ENCODE data around the gene LPCAT2. TPM values are rescaled to one million over a fixed set of nuclear protein-coding genes. Genes with fewer than 3 reads are reported as not detected.

LPCAT2 gene
- total RNA-seq, 2 experiments from 2014 or later, result 0.37 to 0.59 TPM

DNA sequence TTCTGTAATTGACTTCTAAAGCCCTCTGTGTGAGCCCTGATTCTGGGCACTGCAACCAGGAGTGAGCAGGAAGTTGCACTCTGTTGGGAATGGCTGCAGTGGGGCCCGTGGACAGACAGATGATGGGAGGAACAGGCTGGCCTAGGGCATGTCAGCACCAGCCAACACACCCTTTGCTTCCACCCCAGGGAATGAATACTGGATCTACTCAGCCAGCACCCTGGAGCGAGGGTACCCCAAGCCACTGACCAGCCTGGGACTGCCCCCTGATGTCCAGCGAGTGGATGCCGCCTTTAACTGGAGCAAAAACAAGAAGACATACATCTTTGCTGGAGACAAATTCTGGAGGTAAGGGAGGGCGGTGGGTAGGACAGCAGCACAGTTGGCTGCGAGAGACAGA is 10.8 kb upstream of the LPCAT2 start:
- H3K36me3 Mint-ChIP-seq (ENCODE audit: low read depth), result no peaks in the 10 kb centered on the region
- H3K27me3 Mint-ChIP-seq, result no peaks in the 10 kb centered on the region
- ATAC-seq, result no peak
- intact Hi-C loops (cut with DNase I, micrococcal nuclease), result no loop called here
- ChIA-PET CTCF (no interaction called here), POLR2A (no interaction called here)
- peaks cover 17% of the 10 kb centered on the region for H3K4me1 Mint-ChIP-seq
- H3K4me3 Mint-ChIP-seq, result no peak overlapping the region
- H3K27ac Mint-ChIP-seq, result no peak overlapping the region
- no peak for DNase-seq
- no peaks in the 10 kb centered on the region for H3K9me3 Mint-ChIP-seq (ENCODE audit: low read depth)

DNA sequence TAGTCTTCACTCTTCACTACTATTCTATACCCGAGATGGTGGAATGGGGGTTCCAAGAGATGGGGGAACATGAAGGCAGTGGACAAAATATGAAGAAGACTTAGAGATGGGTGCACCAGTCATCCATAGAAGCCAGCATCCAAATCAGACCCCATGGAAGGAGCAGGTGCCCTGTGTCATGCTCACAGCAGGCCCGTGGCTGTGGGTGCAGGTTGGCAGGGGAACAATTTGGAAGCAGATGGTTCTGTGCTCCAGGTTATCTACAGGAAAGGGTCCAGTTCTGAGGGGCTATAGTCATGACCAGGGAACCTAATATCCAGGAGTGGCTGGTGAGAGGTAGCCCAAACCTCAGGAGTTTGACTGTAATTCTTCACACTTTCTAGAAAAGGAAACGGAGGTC is 9.6 kb upstream of the LPCAT2 start:
- no peak for ATAC-seq
- CTCF ChIA-PET, result interaction anchor here (0.6 kb wide), 1 partner anchor 28 kb away, joined by 4 read pairs; no protein-coding TSS in a partner anchor

DNA sequence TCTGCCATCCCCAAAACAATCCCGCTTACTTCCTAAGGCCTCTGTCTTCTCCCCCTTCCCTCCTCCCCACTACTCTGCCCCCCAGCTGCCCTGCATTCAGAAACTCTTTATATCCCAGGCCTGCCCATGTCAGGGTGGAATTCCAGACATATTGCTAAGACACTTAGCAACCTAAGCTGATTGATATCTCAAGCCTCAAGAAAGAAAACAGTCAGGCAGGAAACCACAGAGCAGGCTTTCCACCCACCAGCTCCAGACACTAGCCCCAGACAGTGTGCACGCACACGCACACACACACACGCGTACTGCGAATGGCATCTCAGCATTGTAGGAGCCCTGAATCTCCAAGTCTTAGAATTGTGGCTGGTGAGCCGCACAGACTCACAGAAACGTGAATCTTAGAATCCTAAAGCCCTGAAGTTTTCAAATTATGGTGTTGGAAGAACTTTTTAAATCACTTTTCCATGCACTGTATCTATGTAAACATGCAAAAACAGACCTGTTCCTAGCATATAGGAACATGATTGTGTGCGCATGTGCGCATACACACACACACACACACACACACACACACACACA is 8.8 kb upstream of the LPCAT2 start:
- peak; percentile 95 for ATAC-seq
- H3K27ac Mint-ChIP-seq, result no peak overlapping the region
- intact Hi-C loops (cut with DNase I, micrococcal nuclease), result loop anchor here in 1 of 2 experiments (1.0 kb wide), 1 partner anchor 29 kb away; no protein-coding TSS in a partner anchor

More for the DNA sequence above, 9.6 kb upstream of the LPCAT2 start:
- intact Hi-C loops (cut with DNase I, micrococcal nuclease), result no loop called here
- POLR2A ChIA-PET, result no interaction called here
- Mint-ChIP-seq H3K27me3 (no peaks in the 10 kb centered on the region), H3K27ac (no peak overlapping the region), H3K9me3 (ENCODE audit: low read depth) (no peaks in the 10 kb centered on the region), H3K36me3 (ENCODE audit: low read depth) (no peaks in the 10 kb centered on the region), H3K4me1 (peaks cover 17% of the 10 kb centered on the region), H3K4me3 (no peak overlapping the region)
- DNase-seq, result no peak

DNA sequence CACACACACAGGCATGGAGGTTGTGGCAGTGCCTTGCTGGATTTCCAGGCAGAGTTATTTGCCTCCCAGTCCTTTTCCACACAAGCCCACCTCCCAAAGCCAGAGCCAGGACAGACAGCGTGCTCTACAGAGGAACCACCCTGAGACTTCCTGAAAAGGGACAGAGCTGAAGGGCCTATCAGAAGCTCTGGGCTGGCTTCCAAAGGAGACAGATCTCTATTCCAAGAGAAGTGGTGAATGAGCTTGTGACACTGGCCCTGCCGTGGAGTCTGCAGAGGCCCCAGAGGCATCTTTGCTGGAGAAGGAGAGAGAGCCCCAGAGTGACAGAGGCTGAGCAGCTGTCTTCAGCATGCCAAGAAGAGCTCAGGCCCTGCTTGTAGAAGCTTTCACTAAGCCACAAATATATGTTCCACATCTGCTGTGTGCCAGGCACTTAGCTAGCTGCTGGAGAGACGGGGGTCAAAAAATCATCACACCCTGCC is 8.3 kb upstream of the LPCAT2 start:
- no peak for DNase-seq
- H3K36me3 Mint-ChIP-seq (ENCODE audit: low read depth), result no peaks in the 10 kb centered on the region
- H3K4me3 Mint-ChIP-seq, result no peak overlapping the region
- peak; percentile 4 for ATAC-seq
- ChIA-PET POLR2A (no interaction called here), CTCF (interaction anchor here (0.6 to 0.7 kb wide), 2 partner anchors 34 to 38 kb away, joined by 3 read pairs; no protein-coding TSS in a partner anchor)
- H3K27ac Mint-ChIP-seq, result no peak overlapping the region
- peaks cover 17% of the 10 kb centered on the region for H3K4me1 Mint-ChIP-seq
- no peaks in the 10 kb centered on the region for H3K27me3 Mint-ChIP-seq
- intact Hi-C loops (cut with DNase I, micrococcal nuclease), result loop anchor here in 1 of 2 experiments (1.0 kb wide), 1 partner anchor 29 kb away; no protein-coding TSS in a partner anchor
- no peaks in the 10 kb centered on the region for H3K9me3 Mint-ChIP-seq (ENCODE audit: low read depth)

More for the DNA sequence above, 8.8 kb upstream of the LPCAT2 start:
- CTCF ChIA-PET, result no interaction called here
- Mint-ChIP-seq H3K27me3 (no peaks in the 10 kb centered on the region), H3K4me3 (no peak overlapping the region), H3K9me3 (ENCODE audit: low read depth) (no peaks in the 10 kb centered on the region), H3K4me1 (peaks cover 17% of the 10 kb centered on the region), H3K36me3 (ENCODE audit: low read depth) (no peaks in the 10 kb centered on the region)
- POLR2A ChIA-PET, result no interaction called here
- DNase-seq, result peak; percentile 70

DNA sequence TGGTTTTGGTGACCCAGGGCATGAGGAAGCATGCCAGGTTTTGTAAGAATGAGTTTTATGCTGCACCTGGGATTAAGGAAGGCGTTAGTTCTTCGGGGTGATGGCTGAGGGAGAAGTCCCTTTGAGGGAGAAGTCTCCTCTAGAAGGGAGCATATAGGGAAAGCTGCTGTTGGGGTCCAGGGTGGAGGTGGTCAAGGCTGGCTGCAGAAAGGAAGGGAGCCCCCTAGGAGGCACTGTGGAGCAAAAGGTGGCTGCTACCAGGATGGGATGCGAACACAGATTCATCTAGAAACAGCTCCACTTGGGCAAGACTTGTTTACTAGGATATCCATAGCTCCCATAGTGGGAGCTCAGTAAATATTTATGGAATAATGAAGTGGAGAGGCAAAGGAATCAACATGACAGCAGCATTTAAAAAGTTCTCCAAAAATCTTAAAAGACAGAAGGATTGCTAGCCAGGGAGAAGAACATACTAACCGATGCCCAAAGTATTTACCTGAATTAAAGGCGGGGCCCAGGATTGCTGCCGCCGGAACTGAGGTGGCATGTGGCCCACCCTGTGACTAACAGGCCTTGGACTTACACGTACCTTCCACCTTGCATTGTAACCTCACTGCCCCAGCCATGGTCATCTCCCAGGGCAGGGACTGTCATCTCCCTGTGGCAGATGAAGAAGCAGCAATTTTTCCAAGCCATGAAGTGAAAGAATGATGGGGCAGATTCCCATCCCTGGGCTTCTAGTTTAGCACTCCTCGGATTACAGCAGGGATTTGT is 7.1 kb upstream of the LPCAT2 start:
- CTCF ChIA-PET, result interaction anchor here (0.6 to 1.2 kb wide), 3 partner anchors 11 to 340 kb away, joined by 3 read pairs; no protein-coding TSS in a partner anchor
- Mint-ChIP-seq H3K4me1 (peaks cover 17% of the 10 kb centered on the region), H3K27me3 (no peaks in the 10 kb centered on the region), H3K36me3 (ENCODE audit: low read depth) (no peaks in the 10 kb centered on the region), H3K4me3 (no peak overlapping the region), H3K9me3 (ENCODE audit: low read depth) (no peaks in the 10 kb centered on the region), H3K27ac (no peak overlapping the region)
- no peak for ATAC-seq
- no peak for DNase-seq
- intact Hi-C loops (cut with DNase I, micrococcal nuclease), result no loop called here
- POLR2A ChIA-PET, result no interaction called here

DNA sequence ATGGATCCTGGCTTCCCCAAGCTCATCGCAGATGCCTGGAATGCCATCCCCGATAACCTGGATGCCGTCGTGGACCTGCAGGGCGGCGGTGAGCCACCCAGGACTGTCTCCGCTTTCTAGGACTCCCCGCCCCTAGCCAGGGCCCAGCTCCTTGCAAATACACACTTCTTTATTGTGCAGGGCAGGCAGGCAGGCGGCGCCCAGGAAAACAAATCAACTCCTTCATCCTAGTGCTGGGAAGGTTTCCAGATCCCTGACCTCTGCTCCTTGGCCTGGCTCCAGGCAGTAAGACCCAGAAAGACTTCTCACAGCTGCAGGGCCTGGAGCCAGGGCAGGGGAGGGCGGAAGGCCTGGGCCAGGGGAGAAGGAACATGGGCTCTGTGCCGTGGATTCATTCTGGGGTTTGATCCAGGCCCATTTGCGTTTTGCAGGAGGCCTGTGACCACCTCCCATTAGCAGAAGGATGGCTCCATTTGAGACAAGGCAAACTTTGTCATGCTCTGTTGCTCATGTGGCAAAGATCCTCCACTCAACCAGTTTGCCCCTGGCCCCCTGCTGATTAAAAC is 6.0 kb upstream of the LPCAT2 start:
- peaks cover 17% of the 10 kb centered on the region for H3K4me1 Mint-ChIP-seq
- ATAC-seq (no peak), DNase-seq (no peak)
- ChIA-PET CTCF (interaction anchor here (0.6 to 1.2 kb wide), 3 partner anchors 10 to 339 kb away, joined by 3 read pairs; no protein-coding TSS in a partner anchor), POLR2A (no interaction called here)
- intact Hi-C loops (cut with DNase I, micrococcal nuclease), result no loop called here
- H3K27me3 Mint-ChIP-seq, result peaks cover 5% of the 10 kb centered on the region
- no peak overlapping the region for H3K27ac Mint-ChIP-seq
- no peaks in the 10 kb centered on the region for H3K9me3 Mint-ChIP-seq (ENCODE audit: low read depth)
- no peak overlapping the region for H3K4me3 Mint-ChIP-seq
- no peaks in the 10 kb centered on the region for H3K36me3 Mint-ChIP-seq (ENCODE audit: low read depth)

DNA sequence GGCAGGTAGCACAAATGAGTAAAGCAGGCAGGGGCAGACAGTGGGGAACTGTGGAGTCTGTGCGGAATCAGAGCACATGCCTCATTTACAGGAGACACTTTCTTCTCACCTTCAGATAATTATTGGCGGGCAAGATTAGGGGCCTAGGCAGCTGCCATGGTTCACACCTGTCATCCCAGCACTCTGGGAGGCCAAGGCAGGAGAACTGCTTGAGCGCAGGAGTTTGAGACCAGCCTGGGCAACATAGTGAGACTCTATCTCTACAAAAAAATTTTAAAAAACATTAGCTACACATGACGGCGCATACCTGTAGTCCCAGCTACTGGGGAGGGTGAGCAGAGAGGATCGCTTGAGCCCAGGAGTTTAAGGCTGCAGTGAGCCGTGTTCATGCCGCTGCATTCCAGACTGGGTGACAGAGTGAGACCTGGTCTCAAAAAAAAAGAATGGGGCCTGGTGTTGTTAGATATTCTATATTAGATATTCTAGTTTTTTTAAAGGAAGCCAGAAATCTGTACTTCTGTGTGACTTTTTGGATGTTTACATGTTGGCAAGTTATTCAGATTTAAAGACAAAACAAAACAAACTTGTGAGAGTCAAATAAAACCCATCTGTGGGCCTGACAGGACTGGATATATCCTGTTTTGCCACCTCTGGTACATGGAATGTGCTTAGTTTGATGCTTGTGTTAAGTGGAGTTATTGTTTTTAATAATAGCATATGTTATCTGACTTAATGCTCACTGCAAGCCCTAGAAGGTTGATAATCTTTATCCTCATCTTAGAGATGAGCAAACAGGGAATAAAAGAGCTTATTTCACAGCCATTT is 4.9 kb upstream of the LPCAT2 start:
- no peak overlapping the region for H3K27ac Mint-ChIP-seq
- no peaks in the 10 kb centered on the region for H3K36me3 Mint-ChIP-seq (ENCODE audit: low read depth)
- intact Hi-C loops (cut with DNase I, micrococcal nuclease), result no loop called here
- DNase-seq, result no peak
- ChIA-PET CTCF (interaction anchor here (0.7 to 0.9 kb wide), 2 partner anchors 23 to 39 kb away, joined by 3 to 4 read pairs; no protein-coding TSS in a partner anchor), POLR2A (no interaction called here)
- no peak overlapping the region for H3K4me3 Mint-ChIP-seq
- peaks cover 20% of the 10 kb centered on the region for H3K4me1 Mint-ChIP-seq
- H3K9me3 Mint-ChIP-seq (ENCODE audit: low read depth), result no peaks in the 10 kb centered on the region
- ATAC-seq, result no peak
- peaks cover 12% of the 10 kb centered on the region for H3K27me3 Mint-ChIP-seq

DNA sequence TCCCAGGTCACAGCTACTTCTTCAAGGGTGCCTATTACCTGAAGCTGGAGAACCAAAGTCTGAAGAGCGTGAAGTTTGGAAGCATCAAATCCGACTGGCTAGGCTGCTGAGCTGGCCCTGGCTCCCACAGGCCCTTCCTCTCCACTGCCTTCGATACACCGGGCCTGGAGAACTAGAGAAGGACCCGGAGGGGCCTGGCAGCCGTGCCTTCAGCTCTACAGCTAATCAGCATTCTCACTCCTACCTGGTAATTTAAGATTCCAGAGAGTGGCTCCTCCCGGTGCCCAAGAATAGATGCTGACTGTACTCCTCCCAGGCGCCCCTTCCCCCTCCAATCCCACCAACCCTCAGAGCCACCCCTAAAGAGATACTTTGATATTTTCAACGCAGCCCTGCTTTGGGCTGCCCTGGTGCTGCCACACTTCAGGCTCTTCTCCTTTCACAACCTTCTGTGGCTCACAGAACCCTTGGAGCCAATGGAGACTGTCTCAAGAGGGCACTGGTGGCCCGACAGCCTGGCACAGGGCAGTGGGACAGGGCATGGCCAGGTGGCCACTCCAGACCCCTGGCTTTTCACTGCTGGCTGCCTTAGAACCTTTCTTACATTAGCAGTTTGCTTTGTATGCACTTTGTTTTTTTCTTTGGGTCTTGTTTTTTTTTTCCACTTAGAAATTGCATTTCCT is 3.4 kb upstream of the LPCAT2 start:
- Mint-ChIP-seq H3K36me3 (ENCODE audit: low read depth) (no peaks in the 10 kb centered on the region), H3K4me3 (no peak overlapping the region), H3K27ac (no peak overlapping the region), H3K27me3 (peaks cover 25% of the 10 kb centered on the region), H3K9me3 (ENCODE audit: low read depth) (no peaks in the 10 kb centered on the region), H3K4me1 (peaks cover 12% of the 10 kb centered on the region)
- DNase-seq (no peak), ATAC-seq (no peak)
- CTCF ChIA-PET, result no interaction called here
- intact Hi-C loops (cut with DNase I, micrococcal nuclease), result no loop called here
- POLR2A ChIA-PET, result no interaction called here

DNA sequence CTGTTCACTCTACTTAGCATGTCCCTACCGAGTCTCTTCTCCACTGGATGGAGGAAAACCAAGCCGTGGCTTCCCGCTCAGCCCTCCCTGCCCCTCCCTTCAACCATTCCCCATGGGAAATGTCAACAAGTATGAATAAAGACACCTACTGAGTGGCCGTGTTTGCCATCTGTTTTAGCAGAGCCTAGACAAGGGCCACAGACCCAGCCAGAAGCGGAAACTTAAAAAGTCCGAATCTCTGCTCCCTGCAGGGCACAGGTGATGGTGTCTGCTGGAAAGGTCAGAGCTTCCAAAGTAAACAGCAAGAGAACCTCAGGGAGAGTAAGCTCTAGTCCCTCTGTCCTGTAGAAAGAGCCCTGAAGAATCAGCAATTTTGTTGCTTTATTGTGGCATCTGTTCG is 2.8 kb upstream of the LPCAT2 start:
- H3K4me3 Mint-ChIP-seq, result no peak overlapping the region
- intact Hi-C loops (cut with DNase I, micrococcal nuclease), result no loop called here
- POLR2A ChIA-PET, result no interaction called here
- H3K36me3 Mint-ChIP-seq (ENCODE audit: low read depth), result no peaks in the 10 kb centered on the region
- CTCF ChIA-PET, result no interaction called here
- no peak for DNase-seq
- H3K4me1 Mint-ChIP-seq, result peaks cover 9% of the 10 kb centered on the region
- peaks cover 27% of the 10 kb centered on the region for H3K27me3 Mint-ChIP-seq
- no peak for ATAC-seq
- no peaks in the 10 kb centered on the region for H3K9me3 Mint-ChIP-seq (ENCODE audit: low read depth)
- H3K27ac Mint-ChIP-seq, result no peak overlapping the region

DNA sequence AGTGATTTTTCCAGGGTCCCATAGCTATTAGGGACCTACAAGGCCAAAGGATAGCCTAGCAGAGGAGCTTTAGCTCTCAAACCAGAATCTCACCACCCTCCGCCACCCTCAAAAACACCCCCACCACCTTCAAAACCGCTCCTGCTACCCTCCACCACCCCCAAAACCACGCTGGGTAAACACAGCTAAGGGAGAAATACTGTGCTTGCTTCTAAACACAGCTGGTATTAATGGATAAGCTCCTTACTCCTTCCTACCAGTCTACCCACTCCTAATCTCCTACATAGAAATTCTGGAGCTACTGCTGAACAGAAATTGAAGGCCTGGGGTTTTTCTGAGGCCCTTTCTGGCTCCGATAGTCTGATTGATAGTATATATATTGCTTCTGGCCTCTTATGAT is 2.2 kb upstream of the LPCAT2 start:
- Mint-ChIP-seq H3K27me3 (peaks cover 27% of the 10 kb centered on the region), H3K4me1 (peaks cover 9% of the 10 kb centered on the region), H3K36me3 (ENCODE audit: low read depth) (no peaks in the 10 kb centered on the region), H3K4me3 (no peak overlapping the region), H3K27ac (no peak overlapping the region), H3K9me3 (ENCODE audit: low read depth) (no peaks in the 10 kb centered on the region)
- no peak for DNase-seq
- POLR2A ChIA-PET, result interaction anchor here (0.6 kb wide), 1 partner anchor 1894 kb away, joined by 4 read pairs; no protein-coding TSS in a partner anchor
- CTCF ChIA-PET, result no interaction called here
- no peak for ATAC-seq
- intact Hi-C loops (cut with DNase I, micrococcal nuclease), result no loop called here
